ENCODE data around the gene KRT17.

GRCh38 chr17:41631025-41631897, 6.9 kb upstream of the KRT17 start:
- no peak for TF ChIP-seq CTCF (IDR thresholded peaks at IDR 0.05)
- no peak for TF ChIP-seq POLR2AphosphoS5 (IDR thresholded peaks at IDR 0.05)
- no peak for TF ChIP-seq EP300 (IDR thresholded peaks at IDR 0.05)
